Neutrophil (primary cell): ENCODE data around the gene GRIP2.

Experiments
- H3K27ac ChIP-seq: fragments of 200-600 bp; sonication (generic); 2 replicates; pipeline ENCODE4 v1.5.1; 2016; ENCODE audit warnings: mild to moderate bottlenecking, moderate library complexity
- H3K27me3 ChIP-seq: fragments of 200-600 bp; sonication (generic); 2 replicates; pipeline ENCODE4 v1.6.0; 2016; ENCODE audit warnings: mild to moderate bottlenecking
- H3K36me3 ChIP-seq: fragments of 200-600 bp; sonication (generic); 2 replicates; pipeline ENCODE4 v1.5.1; 2017
- H3K4me1 ChIP-seq, 2 experiments: fragments of 200-600 bp in 1 of 2; sonication (generic) in 1 of 2; 1 replicate in 1 of 2; 2 replicates in 1 of 2; pipeline versions ENCODE4 v1.5.1 to v1.6.1; 2013 to 2016; ENCODE audit warnings: low read depth in 1 of 2, low read length in 1 of 2, mild to moderate bottlenecking in 1 of 2, moderate library complexity in 1 of 2; ENCODE audit not compliant: control insufficient read depth in 1 of 2, insufficient read depth in 1 of 2
- H3K4me3 ChIP-seq, 2 experiments: fragments of 200-600 bp in 1 of 2; sonication (generic) in 1 of 2; 1 replicate in 1 of 2; 2 replicates in 1 of 2; pipeline ENCODE4 v1.5.1; 2013 to 2016; ENCODE audit warnings: low read depth in 1 of 2, low read length in 1 of 2, mild to moderate bottlenecking in 1 of 2, moderate library complexity in 1 of 2
- H3K9me3 ChIP-seq: fragments of 200-600 bp; sonication (generic); 2 replicates; pipeline ENCODE4 v1.5.1; 2016
- CTCF ChIP-seq: fragments of 200-600 bp; sonication (generic); IDR thresholded peaks from 2 replicates; pipeline ENCODE4 v1.5.1; 2016; ENCODE audit warnings: antibody characterized with exemption

GRIP2 gene

DNA sequence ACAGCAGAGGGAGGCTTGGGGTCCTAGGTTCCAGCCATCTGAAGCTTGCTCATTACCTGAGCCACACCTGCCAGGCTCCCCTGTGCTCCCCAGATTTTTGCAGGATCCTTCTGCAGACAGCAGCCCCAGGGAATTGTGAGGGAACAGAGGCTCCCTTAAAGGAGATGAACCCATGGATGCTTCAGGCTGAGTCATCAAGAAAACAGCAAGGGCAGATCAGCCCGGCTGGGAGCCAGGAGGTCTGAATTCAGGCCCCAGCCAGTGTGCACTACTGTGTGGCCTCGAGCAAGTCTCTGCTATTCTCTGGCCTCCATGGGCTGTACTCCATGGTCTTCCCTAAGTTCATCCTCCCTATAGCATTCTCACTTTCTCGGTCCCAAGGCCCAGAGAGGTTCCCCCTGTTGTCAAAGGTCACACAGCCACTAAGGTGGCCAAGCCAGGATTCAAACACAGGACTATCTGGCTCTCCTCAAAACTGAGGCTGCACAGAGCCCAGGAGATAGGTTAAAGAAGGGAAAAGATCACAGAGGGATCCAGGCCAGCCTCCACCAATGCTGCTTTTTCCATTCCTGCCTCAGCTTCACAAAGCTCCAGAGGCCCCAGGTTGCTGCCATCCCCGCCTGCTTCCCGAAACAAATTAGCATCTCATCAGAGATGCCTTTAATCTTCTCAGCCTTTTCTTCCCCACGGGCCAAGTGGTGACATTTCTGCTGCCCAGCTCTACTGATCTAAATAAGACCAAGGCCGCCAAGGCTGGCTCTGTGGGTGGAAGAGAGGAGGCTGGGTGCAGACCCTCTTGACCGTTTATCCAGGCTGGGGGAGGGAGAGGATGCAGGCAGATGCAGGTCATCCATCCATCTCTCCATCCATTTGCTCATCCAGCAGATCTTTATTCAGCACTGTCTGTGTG is 21.2 kb upstream of the GRIP2 start:
- Histone ChIP-seq H3K4me3 (no peak overlapping the region), H3K4me1 (peaks cover 0 to 6% of the 10 kb centered on the region in 2 experiments), H3K27ac (no peak overlapping the region), H3K9me3 (no peaks in the 10 kb centered on the region), H3K36me3 (no peaks in the 10 kb centered on the region), H3K27me3 (peaks cover 54% of the 10 kb centered on the region)
- no peak for TF ChIP-seq CTCF

- Histone ChIP-seq H3K4me3 (no peak overlapping the region), H3K36me3 (no peaks in the 10 kb centered on the region), H3K9me3 (no peaks in the 10 kb centered on the region), H3K27ac (no peak overlapping the region), H3K4me1 (peaks cover 0 to 8% of the 10 kb centered on the region in 2 experiments), H3K27me3 (peaks cover 58% of the 10 kb centered on the region)
- no peak for TF ChIP-seq CTCF
Measured at GRCh38 chr3:14560110-14560509, 20.0 kb upstream of the GRIP2 start.

DNA sequence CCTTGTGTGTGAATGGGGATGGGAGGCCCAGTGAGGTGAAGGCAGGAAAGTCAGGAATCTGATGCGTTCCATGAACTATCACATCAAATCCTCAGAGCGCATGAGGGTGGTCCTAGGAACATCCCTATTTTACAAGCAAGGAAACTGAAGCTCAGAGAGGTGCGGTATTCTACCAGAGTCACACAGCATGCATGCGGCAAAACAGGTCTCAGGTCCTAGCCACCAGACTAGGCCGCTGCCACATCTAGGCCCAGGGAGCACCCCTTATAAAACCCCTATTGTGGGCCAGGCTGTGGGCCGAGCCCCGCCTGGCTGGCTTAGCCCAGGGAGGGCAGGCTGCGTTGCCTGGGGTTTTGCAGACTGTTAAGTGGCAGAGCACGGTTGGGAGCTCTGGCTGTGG is 17.9 kb upstream of the GRIP2 start:
- no peak overlapping the region for H3K27ac ChIP-seq
- no peak overlapping the region for H3K4me3 ChIP-seq
- H3K9me3 ChIP-seq, result no peaks in the 10 kb centered on the region
- H3K27me3 ChIP-seq, result peaks cover 74% of the 10 kb centered on the region
- no peak for TF ChIP-seq CTCF
- H3K4me1 ChIP-seq, result peaks cover 7 to 16% of the 10 kb centered on the region in 2 experiments
- H3K36me3 ChIP-seq, result no peaks in the 10 kb centered on the region

DNA sequence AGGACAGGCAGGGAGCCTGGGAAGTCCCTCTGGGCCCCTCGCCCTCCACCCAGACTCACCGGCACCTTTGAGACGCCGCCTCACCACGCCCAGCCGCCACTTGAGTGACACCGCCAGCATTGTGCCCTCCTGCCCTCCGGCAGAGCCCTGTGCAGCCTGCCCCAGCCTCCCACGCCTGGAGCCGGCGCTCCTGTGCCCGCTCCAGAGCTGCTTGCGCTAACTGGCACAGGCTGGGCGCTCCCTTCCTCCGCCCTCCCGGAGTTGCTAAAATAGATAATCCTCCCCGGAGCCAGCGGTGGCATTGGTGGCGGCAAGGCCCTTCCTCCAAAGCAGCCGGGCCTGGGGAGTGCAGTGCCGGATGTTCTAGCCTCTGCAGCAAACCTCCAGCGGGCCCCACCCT is 15.7 kb upstream of the GRIP2 start:
- no peak for TF ChIP-seq CTCF
- peaks cover 64% of the 10 kb centered on the region for H3K27me3 ChIP-seq

GRCh38 chr3:14554715-14555114 is 14.6 kb upstream of the GRIP2 start:
- Histone ChIP-seq H3K4me3 (no peak overlapping the region), H3K27me3 (peaks cover 66% of the 10 kb centered on the region), H3K9me3 (no peaks in the 10 kb centered on the region), H3K4me1 (peaks cover 7 to 10% of the 10 kb centered on the region in 2 experiments), H3K36me3 (no peaks in the 10 kb centered on the region), H3K27ac (no peak overlapping the region)
- no peak for TF ChIP-seq CTCF

More for the DNA sequence above, 15.7 kb upstream of the GRIP2 start:
- Histone ChIP-seq H3K9me3 (no peaks in the 10 kb centered on the region), H3K4me1 (peaks cover 7 to 10% of the 10 kb centered on the region in 2 experiments), H3K36me3 (no peaks in the 10 kb centered on the region), H3K4me3 (no peak overlapping the region), H3K27ac (no peak overlapping the region)
